Measurements from ENCODE around the gene BRF1. TPM values are rescaled to one million over a fixed set of nuclear protein-coding genes. Genes with fewer than 3 reads are reported as not detected.

BRF1 gene
- total RNA-seq, 1 experiment from 2014 or later = 23.4 TPM

GRCh38 chr14:105324080-105324778 is 23.4 kb upstream of the BRF1 start:
- in situ Hi-C loops (cut with HindIII; ENCODE audit: low pct_unique_long_range_greater_than_20kb, low sequenced_read_pairs) = no loop called here
- DNase-seq (ENCODE audit: low read depth, low spot score) = no peak

DNA sequence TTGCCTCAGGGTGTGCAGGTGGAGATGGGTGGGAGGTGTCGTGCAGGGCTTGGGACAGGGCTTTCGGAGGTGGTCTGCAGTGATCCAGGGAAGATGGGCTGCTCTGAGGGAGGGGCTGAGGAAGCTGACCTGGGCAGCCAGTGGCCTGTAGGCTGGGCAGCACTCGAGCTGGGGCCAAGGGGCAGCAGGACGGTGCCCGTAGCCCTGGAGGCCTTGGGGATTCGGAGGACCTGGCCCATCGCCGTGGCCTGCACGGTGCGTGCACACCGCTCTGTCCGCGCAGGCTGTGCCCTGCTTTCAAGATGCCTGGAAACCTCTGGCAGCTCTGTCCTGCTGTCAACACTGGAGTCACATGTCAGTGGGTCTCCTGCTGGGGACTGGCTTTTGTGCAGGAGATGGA is 22.9 kb upstream of the BRF1 start:
- DNase-seq (ENCODE audit: low read depth, low spot score) = no peak
- in situ Hi-C loops (cut with HindIII; ENCODE audit: low pct_unique_long_range_greater_than_20kb, low sequenced_read_pairs) = no loop called here

DNA sequence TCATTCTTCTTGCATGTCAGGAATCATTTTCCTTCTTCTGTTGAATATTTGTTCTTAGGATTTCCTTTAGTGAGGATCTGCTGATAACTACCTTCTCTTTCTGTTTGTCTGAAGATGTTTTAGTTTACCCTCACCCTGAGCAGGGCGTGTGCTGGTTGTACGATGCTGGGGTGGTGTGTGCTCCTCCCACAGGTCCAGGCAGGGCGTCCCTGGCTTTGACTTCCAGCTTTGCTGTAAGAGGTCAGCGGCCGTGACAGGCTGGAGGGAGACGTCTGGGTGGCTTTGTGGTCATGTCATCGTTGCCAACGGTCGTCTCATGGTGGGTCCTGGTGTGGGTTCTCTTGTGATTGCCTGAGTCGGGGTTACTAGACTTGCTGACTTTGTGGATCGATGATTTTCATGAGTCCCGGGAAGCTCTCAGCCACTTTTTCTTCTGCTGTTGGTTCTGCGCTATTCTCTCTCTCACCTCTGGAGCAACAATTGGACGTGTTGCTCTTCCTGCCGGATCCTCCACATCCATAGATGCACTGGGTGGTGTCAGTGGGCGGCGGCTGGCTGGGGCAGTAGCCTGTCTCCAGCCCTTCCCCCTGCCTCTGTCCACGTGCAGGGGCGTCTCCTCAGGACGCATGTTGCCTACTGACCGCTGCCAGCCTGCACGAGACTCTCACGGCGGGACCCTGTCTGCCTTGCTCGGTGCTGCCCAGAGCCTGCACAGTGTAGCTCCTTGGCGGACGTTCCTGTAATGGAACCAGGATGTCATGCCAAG is 22.2 kb upstream of the BRF1 start:
- in situ Hi-C loops (cut with HindIII; ENCODE audit: low pct_unique_long_range_greater_than_20kb, low sequenced_read_pairs) = no loop called here
- no peak for DNase-seq (ENCODE audit: low read depth, low spot score)

DNA sequence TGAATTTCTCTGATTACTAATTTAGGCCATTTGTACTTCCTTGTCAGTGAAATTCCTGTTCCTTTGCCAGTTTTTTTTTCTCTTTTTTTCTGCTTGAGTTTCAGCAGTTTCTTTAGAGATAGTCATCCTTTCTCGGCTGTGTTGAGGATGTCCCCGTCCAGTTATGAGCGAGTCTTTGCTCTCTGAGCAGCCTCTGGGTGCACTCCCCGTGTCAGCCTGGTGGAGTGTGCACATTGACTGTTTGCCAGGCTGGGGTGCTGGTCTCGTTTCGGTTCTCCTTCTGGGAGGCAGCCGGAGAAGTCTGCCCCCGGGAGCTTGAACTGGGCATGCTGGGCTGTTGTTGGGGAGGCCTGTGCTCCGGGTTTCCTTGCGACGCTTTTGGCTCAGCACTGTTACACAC is 16.7 kb upstream of the BRF1 start:
- in situ Hi-C loops (cut with HindIII; ENCODE audit: low pct_unique_long_range_greater_than_20kb, low sequenced_read_pairs) = no loop called here
- DNase-seq (ENCODE audit: low read depth, low spot score) = no peak

DNA sequence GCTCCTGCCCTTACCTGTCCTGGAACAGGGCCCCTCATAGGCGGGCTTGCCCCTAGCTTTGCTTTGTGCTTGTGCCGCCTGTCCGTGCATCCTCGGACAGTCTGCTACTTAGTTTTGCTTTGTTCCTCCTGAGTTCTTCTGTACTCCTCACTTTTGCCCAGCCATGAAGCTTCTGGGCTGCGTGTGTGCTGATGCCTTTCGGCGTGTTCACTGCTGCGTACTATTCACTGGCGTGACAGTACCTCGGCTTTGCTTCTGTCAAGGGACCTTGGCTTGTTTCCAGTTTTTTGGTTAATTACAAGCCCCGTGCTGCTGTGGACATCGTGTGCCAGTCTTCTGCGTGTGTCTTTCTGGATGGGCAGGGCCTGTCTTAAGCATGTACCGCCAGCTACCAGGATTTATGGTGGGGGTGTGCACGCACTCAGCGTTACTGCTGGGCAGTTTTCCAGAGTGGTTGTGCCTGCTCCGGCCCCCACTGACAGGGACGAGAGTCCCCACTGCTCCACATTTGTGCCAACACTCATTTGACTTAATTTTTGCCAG is 16.2 kb upstream of the BRF1 start:
- in situ Hi-C loops (cut with HindIII; ENCODE audit: low pct_unique_long_range_greater_than_20kb, low sequenced_read_pairs) = no loop called here
- no peak for DNase-seq (ENCODE audit: low read depth, low spot score)

DNA sequence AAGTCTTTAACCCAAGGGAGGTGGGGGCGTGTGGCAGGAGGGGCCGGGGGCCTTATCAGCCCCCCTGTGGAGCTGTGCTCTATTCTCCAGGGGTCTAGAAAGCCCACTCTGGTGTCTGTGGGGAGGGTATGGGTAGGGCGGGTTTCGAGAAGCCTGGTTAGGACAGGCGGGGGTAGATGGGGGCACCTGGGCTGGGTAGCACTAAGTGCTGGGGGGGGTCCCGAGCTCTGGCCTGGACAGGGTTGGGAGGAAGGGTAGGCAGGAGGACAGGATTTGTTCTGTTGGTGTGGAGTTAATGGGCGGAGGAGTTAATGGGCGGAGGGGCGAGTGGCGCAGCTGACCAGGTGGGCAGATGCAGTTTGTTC is 15.8 kb upstream of the BRF1 start:
- no peak for DNase-seq (ENCODE audit: low read depth, low spot score)
- in situ Hi-C loops (cut with HindIII; ENCODE audit: low pct_unique_long_range_greater_than_20kb, low sequenced_read_pairs) = no loop called here

DNA sequence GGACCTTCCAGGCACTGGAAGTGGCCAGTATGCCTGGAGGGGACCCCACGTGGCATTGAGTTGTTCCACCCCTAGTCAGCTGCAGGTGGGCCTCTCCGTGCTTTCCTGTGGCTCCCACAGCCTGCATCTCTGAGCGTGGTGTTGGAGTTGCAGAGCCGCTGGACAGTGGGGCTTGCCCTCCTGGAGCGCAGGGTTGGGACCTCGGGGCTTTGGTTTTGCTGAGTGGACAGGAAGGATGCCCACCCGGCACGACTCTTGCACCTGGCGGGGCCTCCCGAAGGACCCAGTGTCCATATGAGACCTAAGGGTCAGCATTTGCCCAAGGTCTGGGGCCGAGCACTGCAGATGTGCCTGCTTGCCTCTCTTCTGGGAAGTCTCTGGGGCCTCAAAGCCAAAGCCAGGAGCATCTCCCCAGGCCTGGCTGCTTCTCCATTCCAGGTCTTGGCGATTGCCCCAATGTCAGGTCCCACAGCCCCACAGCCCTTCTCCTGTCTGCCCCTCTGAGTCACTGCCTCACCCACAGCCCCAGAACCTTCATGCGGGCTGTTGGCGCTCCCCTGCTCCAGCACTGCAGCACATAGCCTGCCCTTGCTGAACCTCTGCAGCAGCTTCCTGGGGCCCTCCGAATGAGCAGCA is 15.3 kb upstream of the BRF1 start:
- no peak for DNase-seq (ENCODE audit: low read depth, low spot score)
- in situ Hi-C loops (cut with HindIII; ENCODE audit: low pct_unique_long_range_greater_than_20kb, low sequenced_read_pairs) = no loop called here

- in situ Hi-C loops (cut with HindIII; ENCODE audit: low pct_unique_long_range_greater_than_20kb, low sequenced_read_pairs) = no loop called here
- peak; percentile 11 for DNase-seq (ENCODE audit: low read depth, low spot score)
These were observed 14.5 kb upstream of the BRF1 start for GRCh38 chr14:105315211-105315721.

DNA sequence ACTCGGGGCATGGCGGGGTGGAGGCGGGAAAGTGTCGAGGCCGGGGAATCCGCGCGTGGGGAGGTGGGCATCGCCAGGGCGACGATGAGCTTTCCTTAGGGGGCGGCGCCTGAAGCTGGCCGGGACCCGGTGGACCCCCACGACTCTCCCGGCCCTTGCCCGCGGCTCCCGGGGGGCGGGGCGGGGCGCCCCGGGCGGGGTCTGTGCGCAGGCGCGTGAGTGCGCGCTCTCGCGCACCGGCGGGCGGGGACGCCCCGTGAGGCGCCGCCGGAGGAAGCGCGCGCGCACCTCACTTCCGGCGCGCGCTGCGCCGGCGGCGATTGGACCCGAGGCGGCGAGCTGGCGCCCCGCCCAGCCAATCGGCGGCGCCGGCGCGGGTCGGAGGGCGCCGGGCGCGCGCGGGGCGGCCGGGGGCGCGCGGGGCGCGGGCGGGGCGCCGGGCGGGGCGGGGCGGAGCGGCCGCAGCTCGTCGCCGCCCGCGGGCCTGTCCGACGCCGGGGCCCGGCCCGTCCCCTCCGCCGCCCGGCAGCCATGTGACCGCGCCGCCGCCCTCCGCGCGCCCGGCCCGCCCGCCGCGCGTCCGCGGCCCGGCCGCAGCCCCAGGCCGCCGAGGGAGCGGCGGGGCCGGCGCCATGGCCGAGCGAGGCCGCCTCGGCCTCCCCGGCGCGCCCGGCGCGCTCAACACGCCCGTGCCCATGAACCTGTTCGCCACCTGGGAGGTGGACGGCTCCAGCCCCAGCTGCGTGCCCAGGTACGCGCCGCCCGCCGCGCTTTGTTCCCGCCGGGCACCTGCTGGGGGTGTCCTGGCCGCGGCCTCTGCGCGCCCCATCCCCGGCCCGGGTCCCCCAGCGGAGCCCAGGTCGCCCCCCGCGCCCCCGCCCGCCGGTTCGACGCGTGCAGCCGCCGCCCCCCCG is 13.7 kb upstream of the BRF1 start, which contains the start of gene PACS2:
TSS of gene PACS2 (plus strand) at position 462 of the 914 bp plus-strand sequence. CDS start at position 633, 171 bp downstream.
- in situ Hi-C loops (cut with HindIII; ENCODE audit: low pct_unique_long_range_greater_than_20kb, low sequenced_read_pairs) = no loop called here
- peak; percentile 75 for DNase-seq (ENCODE audit: low read depth, low spot score)

DNA sequence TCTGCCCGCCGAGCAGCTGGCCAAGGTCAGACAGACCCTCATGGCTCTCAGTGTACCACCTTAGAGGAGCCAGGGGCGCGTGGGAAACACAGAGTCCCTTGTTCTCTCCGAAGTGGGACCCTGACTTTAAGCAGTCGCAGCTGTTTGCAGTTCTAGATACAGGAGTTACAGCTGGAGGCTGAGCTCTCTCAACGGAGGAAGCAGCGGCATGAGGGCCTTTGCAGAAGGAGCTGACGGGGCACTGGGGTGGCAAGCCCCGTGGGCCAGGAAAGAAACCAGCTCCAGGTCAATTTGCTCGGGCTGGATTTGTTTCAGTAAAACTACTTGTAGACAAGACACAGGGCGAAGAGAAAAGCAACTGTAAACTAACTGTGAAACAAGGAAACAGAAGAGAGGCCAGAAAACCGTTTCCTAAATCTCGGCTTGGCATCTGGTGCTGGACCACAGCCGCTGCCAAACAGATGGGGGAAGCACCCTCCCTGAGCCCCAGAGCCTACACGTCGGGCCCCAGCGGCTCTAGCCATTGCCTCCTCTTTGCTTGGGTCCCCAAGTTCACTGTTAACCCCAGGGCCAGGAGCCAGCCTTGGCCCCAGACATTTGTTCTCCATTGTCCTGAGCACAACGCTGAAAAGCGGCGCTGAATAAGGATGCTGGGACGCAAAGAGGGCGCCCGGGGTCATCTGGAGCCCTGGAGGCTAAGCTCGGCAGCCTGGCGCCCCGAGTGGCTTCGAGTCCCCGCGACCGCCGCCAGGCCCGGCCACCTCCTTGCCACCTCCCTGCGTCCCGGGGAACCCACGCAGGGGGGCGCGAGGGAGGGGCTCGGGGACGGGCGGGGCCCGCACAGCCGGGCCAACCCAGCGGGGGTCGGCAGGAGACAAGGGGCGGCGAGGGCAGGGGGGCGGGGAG is 12.8 kb upstream of the BRF1 start:
- DNase-seq (ENCODE audit: low read depth, low spot score) = no peak
- in situ Hi-C loops (cut with HindIII; ENCODE audit: low pct_unique_long_range_greater_than_20kb, low sequenced_read_pairs) = no loop called here

DNA sequence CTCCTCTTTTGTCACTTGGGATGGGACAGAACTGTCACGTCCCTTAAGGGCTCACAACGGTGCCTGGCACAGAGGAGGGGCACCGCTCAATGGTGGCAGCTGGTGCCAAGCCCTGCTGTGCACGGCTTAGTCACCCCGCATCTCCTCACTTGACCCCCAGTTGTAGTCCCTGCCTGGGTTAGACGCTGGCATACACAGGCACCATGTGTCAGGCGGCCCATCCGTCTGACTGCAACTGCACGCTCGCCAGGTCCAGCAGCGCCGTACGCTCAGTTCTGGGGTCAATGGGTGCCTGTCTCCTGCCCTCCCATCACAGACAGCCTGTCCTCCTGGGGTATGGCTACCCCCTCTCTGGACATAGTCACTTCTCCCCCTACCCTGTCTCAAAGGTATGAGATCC is 12.2 kb upstream of the BRF1 start:
- in situ Hi-C loops (cut with HindIII; ENCODE audit: low pct_unique_long_range_greater_than_20kb, low sequenced_read_pairs) = no loop called here

GRCh38 chr14:105311838-105312237 is 11.0 kb upstream of the BRF1 start:
- in situ Hi-C loops (cut with HindIII; ENCODE audit: low pct_unique_long_range_greater_than_20kb, low sequenced_read_pairs) = no loop called here
- DNase-seq (ENCODE audit: low read depth, low spot score) = no peak

More for the DNA sequence above, 12.2 kb upstream of the BRF1 start:
- DNase-seq (ENCODE audit: low read depth, low spot score) = no peak

- DNase-seq (ENCODE audit: low read depth, low spot score) = no peak
- in situ Hi-C loops (cut with HindIII; ENCODE audit: low pct_unique_long_range_greater_than_20kb, low sequenced_read_pairs) = no loop called here
These were observed 8.6 kb upstream of the BRF1 start for GRCh38 chr14:105309371-105309770.

DNA sequence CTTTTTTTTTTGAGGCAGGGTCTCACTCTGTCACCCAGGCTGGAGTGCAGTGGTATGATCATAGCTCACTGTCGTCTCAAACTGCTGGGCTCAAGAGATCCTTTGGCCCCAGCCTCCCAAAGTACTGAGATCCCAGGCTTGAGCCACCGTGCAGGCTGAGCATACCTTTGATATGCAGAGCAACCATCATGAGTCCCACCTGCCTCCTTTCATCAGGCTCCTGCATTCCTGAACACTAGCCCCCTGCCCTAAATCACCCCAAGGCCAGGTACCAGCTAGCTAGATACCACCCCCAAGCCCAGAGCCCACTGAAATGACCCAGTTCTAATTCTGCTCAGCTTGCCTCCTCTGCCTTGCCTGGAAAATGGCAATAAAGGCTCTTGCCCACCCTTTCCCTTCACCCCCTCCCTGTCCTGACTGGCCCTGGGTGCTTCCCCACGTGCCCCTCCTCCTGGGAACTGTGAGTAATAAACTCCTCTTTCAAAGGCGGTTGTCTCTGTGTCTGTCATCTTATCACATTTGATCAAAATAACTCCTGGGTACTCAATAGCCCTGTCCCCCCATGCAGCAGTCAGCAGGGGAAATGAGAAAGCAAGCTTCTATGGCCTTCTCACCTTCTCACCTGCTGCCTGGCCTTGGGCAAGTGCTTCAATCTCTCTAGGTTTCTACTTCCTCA is 6.4 kb upstream of the BRF1 start:
- in situ Hi-C loops (cut with HindIII; ENCODE audit: low pct_unique_long_range_greater_than_20kb, low sequenced_read_pairs) = no loop called here
- DNase-seq (ENCODE audit: low read depth, low spot score) = no peak

DNA sequence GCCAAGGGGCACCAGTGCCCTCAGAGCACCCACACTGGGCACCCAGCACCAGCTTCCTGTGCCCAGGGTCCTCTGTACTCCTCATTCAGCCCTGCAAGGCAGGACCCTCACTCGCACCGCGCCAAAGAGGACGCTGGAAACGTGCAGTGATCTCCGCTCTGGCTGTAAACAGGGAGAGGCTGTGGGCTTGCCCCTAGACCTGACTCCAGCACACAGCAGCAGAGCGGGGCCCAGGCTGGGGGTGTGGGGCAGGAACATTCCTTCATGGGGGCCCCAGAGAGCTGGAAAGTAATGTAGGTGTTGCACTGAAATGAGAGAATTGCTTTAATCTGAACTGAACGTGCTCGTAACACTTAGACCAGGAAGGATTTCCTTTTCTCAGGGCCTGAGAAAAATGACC is 5.0 kb upstream of the BRF1 start:
- in situ Hi-C loops (cut with HindIII; ENCODE audit: low pct_unique_long_range_greater_than_20kb, low sequenced_read_pairs) = no loop called here
- no peak for DNase-seq (ENCODE audit: low read depth, low spot score)

- in situ Hi-C loops (cut with HindIII; ENCODE audit: low pct_unique_long_range_greater_than_20kb, low sequenced_read_pairs) = no loop called here
- DNase-seq (ENCODE audit: low read depth, low spot score) = no peak
These were observed 4.5 kb upstream of the BRF1 start for GRCh38 chr14:105305345-105305744.
